RWPE2 (cell line): ENCODE measurements around the gene DMBT1.

Experiments
- ATAC-seq: fragments of 200-7000 bp; cut with Tn5 transposase; 3 replicates; pipeline ENCODE4 v1.9.1; 2021; ENCODE audit warnings: low read depth
- DNase-seq: peaks from one replicate; pipeline ENCODE4 v3.0.0-alpha.2; 2020; ENCODE audit warnings: low spot score
- H3K27ac ChIP-seq: fragments of 450-650 bp; 2 replicates; pipeline ENCODE4 v1.5.1; 2017; ENCODE audit warnings: mild to moderate bottlenecking; ENCODE audit not compliant: poor library complexity, severe bottlenecking
- H3K27me3 ChIP-seq: fragments of 250-450 bp; sonication (Bioruptor Pico); 2 replicates; pipeline ENCODE4 v1.5.1; 2021; ENCODE audit warnings: mild to moderate bottlenecking, moderate library complexity; ENCODE audit not compliant: insufficient read depth, poor library complexity, severe bottlenecking
- H3K36me3 ChIP-seq: fragments of 250-450 bp; sonication (Bioruptor Pico); 2 replicates; pipeline ENCODE4 v1.5.1; 2020; ENCODE audit warnings: low read depth, mild to moderate bottlenecking, moderate library complexity
- H3K4me1 ChIP-seq: fragments of 250-450 bp; sonication (Bioruptor Pico); 2 replicates; pipeline ENCODE4 v1.5.1; 2021; ENCODE audit warnings: mild to moderate bottlenecking, moderate library complexity; ENCODE audit not compliant: insufficient read depth, poor library complexity, severe bottlenecking
- H3K4me3 ChIP-seq: fragments of 250-450 bp; sonication (Bioruptor Pico); 2 replicates; pipeline ENCODE4 v1.5.1; 2021; ENCODE audit warnings: mild to moderate bottlenecking, moderate library complexity; ENCODE audit not compliant: severe bottlenecking
- H3K9me3 ChIP-seq: fragments of 250-450 bp; sonication (Bioruptor Pico); 2 replicates; pipeline ENCODE4 v1.5.1; 2021; ENCODE audit warnings: mild to moderate bottlenecking, moderate library complexity; ENCODE audit not compliant: severe bottlenecking
- CTCF ChIP-seq: fragments of 450-650 bp; IDR thresholded peaks from one replicate; pipeline ENCODE4 v1.5.1; 2017; ENCODE audit warnings: mild to moderate bottlenecking, moderate library complexity; ENCODE audit not compliant: poor library complexity, severe bottlenecking

DMBT1 gene

DNA sequence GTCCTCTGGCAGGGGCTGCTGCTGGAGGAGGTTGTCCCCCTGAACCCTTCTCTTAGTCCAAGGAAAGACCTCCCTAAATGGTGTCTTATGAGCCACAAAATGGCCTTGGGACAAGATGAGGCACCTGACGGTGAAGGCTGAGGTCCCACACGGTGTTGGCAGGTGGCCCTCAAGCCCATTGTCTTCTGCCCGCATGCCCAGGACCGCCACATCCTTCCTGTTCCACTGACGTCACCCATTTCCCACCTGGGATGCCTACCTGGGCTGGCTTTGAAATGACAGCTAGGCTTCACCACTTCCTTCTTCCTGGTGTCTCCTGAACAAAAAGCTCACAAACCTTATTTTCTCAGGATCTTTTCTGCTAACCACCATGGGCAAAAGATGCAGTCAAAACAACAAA, 2.1 kb upstream of the DMBT1 start:
- no peak for ATAC-seq
- no peak overlapping the region for H3K27ac ChIP-seq
- no peaks in the 10 kb centered on the region for H3K27me3 ChIP-seq
- H3K4me3 ChIP-seq = no peak overlapping the region
- H3K36me3 ChIP-seq = no peaks in the 10 kb centered on the region
- no peak for DNase-seq
- H3K9me3 ChIP-seq = no peaks in the 10 kb centered on the region
- no peak for TF ChIP-seq CTCF
- H3K4me1 ChIP-seq = peaks cover 10% of the 10 kb centered on the region

DNA sequence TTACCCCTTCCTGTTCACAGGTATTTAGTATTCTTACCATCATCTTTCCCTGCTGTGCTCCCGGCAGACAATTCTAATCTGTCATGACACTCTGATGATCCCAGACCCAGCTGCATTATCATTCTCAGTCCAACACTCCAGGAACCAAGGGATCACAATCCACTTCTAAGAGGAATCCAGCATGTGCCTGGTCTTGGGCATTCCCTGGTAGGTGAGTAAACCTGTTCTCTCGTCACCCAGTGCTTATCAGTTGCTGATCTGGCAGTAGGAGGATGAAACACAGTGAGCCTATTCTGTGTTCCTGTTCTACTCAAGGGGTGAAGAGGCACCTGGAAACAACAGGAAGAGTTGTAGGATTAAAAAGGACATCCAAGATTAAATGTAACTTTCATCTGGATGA, 1.3 kb upstream of the DMBT1 start:
- ATAC-seq = no peak; the same call in 2 of the 3 replicates
- no peak overlapping the region for H3K4me3 ChIP-seq
- no peak overlapping the region for H3K27ac ChIP-seq
- TF ChIP-seq CTCF = no peak
- H3K9me3 ChIP-seq = no peaks in the 10 kb centered on the region
- H3K27me3 ChIP-seq = no peaks in the 10 kb centered on the region
- no peaks in the 10 kb centered on the region for H3K36me3 ChIP-seq
- DNase-seq = no peak
- peaks cover 10% of the 10 kb centered on the region for H3K4me1 ChIP-seq

- Histone ChIP-seq H3K27me3 (no peaks in the 10 kb centered on the region), H3K9me3 (no peaks in the 10 kb centered on the region), H3K27ac (no peak overlapping the region), H3K4me1 (peaks cover 15% of the 10 kb centered on the region), H3K4me3 (no peak overlapping the region), H3K36me3 (no peaks in the 10 kb centered on the region)
- DNase-seq (no peak), ATAC-seq (no peak)
- no peak for TF ChIP-seq CTCF
These were observed 658 bp downstream of the DMBT1 start for GRCh38 chr10:122561212-122561611.

- Histone ChIP-seq H3K36me3 (no peaks in the 10 kb centered on the region), H3K27ac (no peak overlapping the region), H3K9me3 (no peaks in the 10 kb centered on the region), H3K27me3 (no peaks in the 10 kb centered on the region), H3K4me3 (no peak overlapping the region), H3K4me1 (peaks cover 15% of the 10 kb centered on the region)
- no peak for TF ChIP-seq CTCF
- DNase-seq (no peak), ATAC-seq (no peak)
These were observed 1.2 kb downstream of the DMBT1 start for GRCh38 chr10:122561792-122562191.

DNA sequence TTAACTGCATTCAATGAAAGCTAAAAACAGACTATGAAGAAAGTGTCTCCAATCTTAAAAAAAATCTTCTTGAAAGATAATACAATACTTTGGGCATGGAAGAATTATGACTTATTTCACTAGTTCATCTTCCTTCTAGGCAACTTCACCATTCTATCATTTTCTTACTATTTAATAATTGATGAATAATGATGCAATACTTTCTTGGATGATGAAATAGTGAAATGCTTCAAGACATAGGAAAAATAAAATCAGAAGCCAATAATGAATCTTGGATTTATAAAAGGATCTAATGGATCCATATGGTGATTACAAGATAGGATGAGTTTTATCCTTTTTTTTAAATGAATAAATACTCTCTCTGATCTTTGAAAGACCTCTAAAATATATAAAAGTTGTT, 4.4 kb downstream of the DMBT1 start:
- H3K36me3 ChIP-seq = no peaks in the 10 kb centered on the region
- no peaks in the 10 kb centered on the region for H3K27me3 ChIP-seq
- H3K4me1 ChIP-seq = peaks cover 9% of the 10 kb centered on the region
- no peak overlapping the region for H3K27ac ChIP-seq
- DNase-seq = no peak
- ATAC-seq = no peak
- H3K4me3 ChIP-seq = no peak overlapping the region
- TF ChIP-seq CTCF = no peak
- no peaks in the 10 kb centered on the region for H3K9me3 ChIP-seq
